Measurements from ENCODE around the gene HEATR5A.
"Not testable (repeated sequence)": the region's sequence is repeated elsewhere in the genome, so short reads cannot be mapped to it uniquely, and the experiment has no call there.

The HEATR5A gene

GRCh38 chr14:31256534-31257243, 163.7 kb downstream of the HEATR5A start:
- no peak for DNase-seq (ENCODE audit: low spot score)

GRCh38 chr14:31255918-31256317, 164.4 kb downstream of the HEATR5A start:
- DNase-seq (ENCODE audit: low spot score) = not testable (repeated sequence)

GRCh38 chr14:31255286-31255685, 165.1 kb downstream of the HEATR5A start:
- DNase-seq (ENCODE audit: low spot score) = no peak

GRCh38 chr14:31253746-31254471, 166.4 kb downstream of the HEATR5A start:
- no peak for DNase-seq (ENCODE audit: low spot score)

GRCh38 chr14:31252865-31253264, 167.5 kb downstream of the HEATR5A start:
- no peak for DNase-seq (ENCODE audit: low spot score)

GRCh38 chr14:31251028-31251958, 169.1 kb downstream of the HEATR5A start:
- no peak for DNase-seq (ENCODE audit: low spot score)

GRCh38 chr14:31244626-31245025, 175.7 kb downstream of the HEATR5A start:
- DNase-seq (ENCODE audit: low spot score) = no peak

- DNase-seq (ENCODE audit: low spot score) = no peak
Observed at GRCh38 chr14:31243860-31244259, 176.5 kb downstream of the HEATR5A start.

- DNase-seq (ENCODE audit: low spot score) = not testable (repeated sequence)
Observed at GRCh38 chr14:31242161-31242940, 178.0 kb downstream of the HEATR5A start.

All from COLO829 (cell line).